ENCODE results near the gene SLC25A41.

Gene SLC25A41

GRCh38 chr19:6460099-6460884, 26.7 kb upstream of the SLC25A41 start:
- DNase-seq (ENCODE audit: low read depth in 2 of 2): peak; percentile 91 to 93

GRCh38 chr19:6459262-6460098, 25.9 kb upstream of the SLC25A41 start, which contains the start of gene SLC25A23:
Gene SLC25A23, minus strand, starts transcription at chr19:6459792. Its CDS starts 164 bp downstream, at chr19:6459628.
- peak in 1 of 2 donors; percentile 43 for DNase-seq (ENCODE audit: low read depth in 2 of 2)

DNA sequence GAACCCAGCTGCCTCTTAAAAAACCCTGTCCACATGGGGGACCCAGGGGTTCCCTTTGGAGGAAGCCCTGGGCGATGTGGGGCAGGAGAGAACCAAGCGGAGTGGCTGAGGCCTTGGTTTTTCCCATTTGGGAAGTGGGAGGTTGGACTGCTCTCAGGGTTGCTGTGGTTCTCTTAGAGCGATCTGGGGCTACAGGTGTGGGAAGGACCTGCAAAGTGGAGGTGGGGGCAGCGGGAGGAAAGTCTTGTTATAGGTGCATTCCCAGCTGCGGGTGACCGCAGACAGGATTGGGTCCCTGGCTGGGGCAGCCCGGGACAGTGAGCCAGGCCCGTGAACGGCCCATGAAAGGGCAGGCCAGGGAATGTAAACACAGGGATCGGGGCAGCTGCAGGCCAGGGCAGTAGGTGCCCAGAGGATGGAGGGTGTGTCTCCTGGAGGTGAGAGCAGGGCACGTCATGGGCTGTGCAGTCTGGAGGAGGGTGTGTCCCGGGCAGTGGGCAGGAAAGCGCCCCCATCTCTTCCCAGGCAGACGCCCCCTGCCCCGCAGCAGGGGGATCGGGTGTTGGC, 25.2 kb upstream of the SLC25A41 start:
- DNase-seq (ENCODE audit: low read depth in 2 of 2): no peak

DNA sequence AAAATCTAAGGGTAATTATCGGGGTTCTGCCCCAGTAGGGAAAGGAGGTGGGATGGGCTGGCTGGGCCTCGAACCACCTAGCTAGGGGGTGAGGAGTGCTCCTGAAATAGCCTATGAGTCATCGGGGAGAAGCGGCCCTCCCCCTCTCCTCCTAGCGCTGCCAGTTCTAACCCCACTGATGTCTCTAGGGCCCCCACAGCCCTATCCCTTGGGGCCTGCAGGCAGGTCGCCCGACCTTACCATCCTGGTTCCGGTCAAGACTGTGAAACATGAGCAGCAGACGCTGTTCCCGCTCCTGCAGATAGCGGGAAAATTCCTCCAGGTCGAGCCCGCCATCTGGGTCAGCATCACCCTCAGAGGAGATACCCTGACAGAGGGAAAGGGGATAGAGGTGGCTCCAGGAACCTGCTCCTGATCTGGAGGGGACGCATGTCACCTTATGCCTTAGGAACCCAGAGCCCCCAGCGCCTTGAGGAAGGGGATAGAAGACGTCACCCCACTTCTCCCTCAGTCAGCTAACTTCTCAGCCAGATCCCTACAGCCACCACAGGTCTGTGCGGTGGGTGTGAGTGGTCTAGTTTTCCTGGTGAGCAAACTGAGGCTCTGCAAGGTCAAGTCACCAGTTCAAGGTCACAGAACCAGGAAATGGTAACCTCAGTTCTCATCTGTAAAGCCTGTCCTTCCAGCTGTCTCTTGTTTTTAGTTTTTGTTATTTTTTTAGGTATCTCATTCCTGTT, 24.6 kb upstream of the SLC25A41 start:
- no peak for DNase-seq (ENCODE audit: low read depth in 2 of 2)

DNA sequence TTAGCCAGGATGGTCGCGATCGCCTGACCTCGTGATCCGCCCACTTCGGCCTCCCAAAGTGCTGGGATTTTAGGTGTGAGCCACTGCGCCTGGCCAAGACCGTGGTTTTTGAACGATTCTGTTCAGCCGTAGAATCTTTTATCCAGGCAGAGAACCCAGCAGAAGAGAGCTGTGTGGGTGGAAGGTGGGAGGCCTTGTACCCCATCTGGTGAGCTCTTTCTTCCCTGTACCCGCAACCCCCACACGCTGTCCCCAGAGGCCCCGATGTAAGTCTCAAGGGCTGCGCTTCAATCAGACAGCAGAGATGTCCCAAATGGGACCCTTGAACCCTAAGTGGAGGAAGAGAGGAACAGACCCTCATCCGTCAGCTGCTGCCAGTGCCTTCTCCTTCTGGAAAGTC, 22.4 kb upstream of the SLC25A41 start:
- DNase-seq (ENCODE audit: low read depth in 2 of 2): no peak

DNA sequence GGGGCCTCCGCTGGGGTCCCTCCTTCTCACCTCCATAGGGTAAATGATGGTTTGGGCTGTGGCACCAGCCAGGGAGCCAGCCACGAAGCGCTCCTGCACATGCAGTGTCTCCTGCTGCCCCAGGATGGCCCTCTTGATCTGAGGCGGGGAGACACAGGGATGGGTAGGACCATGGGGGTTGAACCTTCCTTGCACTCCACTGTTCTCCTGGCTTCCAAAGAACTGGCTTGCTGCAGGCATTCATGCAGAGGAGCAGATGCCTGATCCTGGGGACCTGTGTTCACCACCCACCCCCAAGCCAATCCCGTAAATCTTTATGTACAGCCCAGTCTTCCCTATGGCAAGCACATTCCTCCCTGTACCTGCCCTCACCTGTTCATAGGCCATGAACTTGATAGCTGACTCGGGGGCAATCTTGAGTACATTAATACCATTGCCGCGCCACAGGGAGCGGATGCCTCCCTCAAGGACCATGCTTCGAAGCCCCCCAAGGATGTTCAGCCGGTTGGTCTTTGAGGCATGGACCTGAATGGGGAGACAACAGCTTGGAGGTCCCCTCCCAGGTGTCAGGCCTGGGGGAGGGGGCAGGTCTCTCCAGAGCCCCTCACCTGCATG, 20.5 kb upstream of the SLC25A41 start:
- no peak for DNase-seq (ENCODE audit: low read depth in 2 of 2)

DNA sequence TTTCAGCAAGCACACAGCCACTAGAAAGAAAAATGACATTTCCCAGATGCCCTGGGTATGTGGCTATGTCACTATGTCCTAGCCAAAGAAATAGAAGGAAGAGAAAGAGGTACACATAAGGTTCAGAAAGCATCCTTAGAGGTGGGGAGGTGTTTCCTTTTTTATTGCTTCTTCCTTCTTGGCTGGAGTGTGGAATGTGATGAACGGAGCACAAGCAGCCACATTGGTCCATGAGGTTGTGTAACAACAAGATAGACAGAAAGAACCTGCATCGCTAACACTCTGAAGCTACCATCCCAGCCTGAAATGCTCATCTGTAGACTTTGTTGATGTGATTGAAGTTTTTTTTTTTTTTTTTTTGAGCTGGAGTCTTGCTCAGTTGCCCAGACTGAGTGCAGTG, 19.3 kb upstream of the SLC25A41 start:
- DNase-seq (ENCODE audit: low read depth in 2 of 2): no peak

GRCh38 chr19:6452223-6452614, 18.7 kb upstream of the SLC25A41 start:
- no peak for DNase-seq (ENCODE audit: low read depth in 2 of 2)

DNA sequence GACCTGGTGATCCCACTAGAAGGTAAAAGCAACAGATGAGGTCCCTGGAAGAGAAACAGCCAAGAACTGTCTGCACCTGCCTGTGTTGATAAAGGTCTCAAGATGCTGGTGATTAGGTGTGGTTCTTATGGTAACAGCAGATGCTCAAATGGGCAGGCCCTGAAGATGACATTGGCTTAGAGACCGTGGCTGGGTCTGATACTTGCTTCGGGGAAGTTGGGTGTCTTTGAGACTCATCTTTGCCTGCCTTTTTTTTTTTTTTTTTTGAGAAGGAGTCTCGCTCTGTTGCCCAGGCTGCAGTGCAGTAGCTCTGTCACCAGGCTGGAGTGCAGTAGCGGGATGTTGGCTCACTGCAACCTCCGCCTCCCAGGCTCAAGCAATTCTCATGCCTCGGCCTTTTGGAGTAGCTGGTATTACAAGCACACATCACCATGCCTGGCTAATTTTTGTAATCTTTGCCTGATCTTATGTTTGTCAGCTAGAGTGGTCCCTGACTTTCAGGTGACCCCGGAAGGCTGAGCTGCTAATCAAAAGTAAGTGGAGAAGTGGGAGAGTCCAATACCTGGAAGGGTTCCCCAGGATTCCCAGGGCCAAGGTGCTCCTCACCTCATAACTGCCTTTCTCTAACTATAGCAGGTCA, 18.1 kb upstream of the SLC25A41 start:
- DNase-seq (ENCODE audit: low read depth in 2 of 2): no peak

GRCh38 chr19:6450166-6450565, 16.6 kb upstream of the SLC25A41 start:
- DNase-seq (ENCODE audit: low read depth in 2 of 2): no peak

GRCh38 chr19:6448045-6448444, 14.5 kb upstream of the SLC25A41 start:
- DNase-seq (ENCODE audit: low read depth in 2 of 2): no peak

DNA sequence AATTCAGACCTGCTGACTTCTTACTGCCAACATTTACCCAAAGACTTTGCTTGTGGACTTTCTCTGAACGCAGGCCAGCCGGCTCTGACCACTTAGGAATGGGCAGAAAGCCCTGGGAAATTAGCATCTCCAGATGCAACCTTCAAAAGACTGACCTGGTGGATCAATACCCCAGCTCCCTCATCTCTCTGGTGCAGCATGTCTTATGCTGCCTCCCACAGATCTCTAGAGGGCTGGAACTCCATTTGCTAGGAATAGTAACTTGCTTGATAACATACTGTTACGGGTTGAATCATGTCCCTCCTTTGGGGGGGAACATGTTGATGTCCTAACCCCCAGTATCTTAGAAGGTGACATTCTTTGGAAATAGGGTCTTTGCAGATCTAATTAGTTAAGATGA, 12.9 kb upstream of the SLC25A41 start:
- DNase-seq (ENCODE audit: low read depth in 2 of 2): no peak

DNA sequence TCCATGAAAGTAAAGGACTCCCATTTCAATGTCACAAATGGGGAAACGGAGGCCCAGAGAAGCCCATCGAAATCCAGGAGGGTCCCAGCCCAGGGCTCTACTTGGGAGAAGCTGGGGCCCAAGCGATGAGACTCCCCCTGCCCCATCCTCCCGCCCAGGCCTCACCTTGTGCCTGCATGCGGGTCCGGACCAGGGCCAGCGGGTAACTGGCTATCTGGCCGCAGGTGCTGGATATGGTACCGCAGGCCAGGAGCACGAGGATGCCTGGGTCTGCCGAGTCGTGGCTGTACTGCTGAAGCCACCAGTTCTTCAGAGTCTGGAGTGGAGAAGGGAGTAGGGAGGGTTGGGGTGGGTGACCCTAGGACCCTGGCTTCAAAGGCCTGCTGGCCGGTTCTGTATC, 10.4 kb upstream of the SLC25A41 start:
- no peak for DNase-seq (ENCODE audit: low read depth in 2 of 2)

- no peak for DNase-seq (ENCODE audit: low read depth in 2 of 2)
Observed at GRCh38 chr19:6442087-6442688, 8.6 kb upstream of the SLC25A41 start.

- DNase-seq (ENCODE audit: low read depth in 2 of 2): no peak
Observed at GRCh38 chr19:6440905-6441304, 7.3 kb upstream of the SLC25A41 start.

DNA sequence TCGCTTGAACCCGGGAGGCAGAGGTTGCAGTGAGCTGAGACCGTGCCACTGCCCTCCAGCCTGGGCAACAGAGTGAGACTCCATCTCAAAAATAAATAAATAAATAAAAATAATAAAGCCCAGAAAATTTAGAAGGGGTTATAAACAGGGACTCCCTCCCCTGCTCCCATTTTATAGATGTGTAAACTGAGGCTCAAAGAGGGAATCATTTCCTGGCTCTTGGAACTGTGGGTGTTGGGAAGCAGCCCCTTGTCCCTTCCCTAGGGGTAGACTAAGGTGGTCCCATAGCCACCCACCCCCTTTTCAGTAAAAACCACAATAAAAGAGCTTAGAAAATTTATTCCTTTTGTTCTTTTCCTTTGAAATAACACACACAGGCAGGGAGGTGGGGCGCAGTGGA, 6.2 kb upstream of the SLC25A41 start:
- DNase-seq (ENCODE audit: low read depth in 2 of 2): no peak

DNA sequence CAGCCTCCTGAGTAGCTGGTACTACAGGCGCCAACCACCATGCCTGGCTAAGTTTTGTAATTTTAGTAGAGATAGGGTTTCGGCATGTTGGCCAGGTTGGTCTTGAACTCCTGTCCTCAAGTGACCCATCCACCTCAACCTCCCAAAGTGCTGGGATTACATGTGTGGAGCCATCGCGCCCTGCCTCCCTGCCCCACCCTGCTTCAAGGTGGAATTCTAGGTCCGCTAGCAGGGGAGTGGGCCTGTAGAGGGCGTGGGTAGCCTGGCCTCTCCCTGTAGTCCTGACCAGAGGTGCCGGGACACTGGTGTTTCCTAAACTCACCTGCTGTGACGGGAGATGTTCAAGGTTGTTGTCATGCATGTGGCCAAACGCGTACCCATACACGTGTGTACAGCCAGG, 398 bp downstream of the SLC25A41 start:
- DNase-seq (ENCODE audit: low read depth in 2 of 2): no peak

- DNase-seq (ENCODE audit: low read depth in 2 of 2): no peak
Observed at GRCh38 chr19:6431891-6432290, 1.7 kb downstream of the SLC25A41 start.

GRCh38 chr19:6429419-6430221, 3.9 kb downstream of the SLC25A41 start:
- no peak for DNase-seq (ENCODE audit: low read depth in 2 of 2)

Data from stimulated activated CD4-positive, alpha-beta T cell treated with anti-CD3 and anti-CD28 coated beads, Interleukin-1b, Interleukin-23, amount 100 ng/mL, for 1 hour (primary cell).